ENCODE data around the gene LMO1.

DNA sequence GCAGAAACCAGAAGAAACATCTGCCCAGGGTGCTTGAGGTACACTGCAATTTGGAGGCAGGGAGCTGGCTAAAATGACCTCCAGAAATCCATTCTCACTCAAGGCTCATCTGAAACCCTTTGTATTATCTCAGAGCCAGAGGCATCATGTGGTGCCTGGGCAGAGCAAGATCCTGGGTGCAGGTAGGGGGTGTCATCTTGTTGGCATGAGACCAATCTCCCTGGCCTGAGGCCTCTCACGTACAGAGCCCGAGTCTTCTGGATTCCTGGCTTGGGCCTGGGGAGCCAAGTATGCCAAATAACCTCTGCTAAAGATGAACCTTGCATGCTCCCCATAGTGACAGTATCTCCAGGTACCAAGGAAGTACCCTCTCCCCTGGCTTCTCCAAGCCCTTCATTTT, 2.4 kb downstream of the LMO1 start:
- TF ChIP-seq, protein P1, sequence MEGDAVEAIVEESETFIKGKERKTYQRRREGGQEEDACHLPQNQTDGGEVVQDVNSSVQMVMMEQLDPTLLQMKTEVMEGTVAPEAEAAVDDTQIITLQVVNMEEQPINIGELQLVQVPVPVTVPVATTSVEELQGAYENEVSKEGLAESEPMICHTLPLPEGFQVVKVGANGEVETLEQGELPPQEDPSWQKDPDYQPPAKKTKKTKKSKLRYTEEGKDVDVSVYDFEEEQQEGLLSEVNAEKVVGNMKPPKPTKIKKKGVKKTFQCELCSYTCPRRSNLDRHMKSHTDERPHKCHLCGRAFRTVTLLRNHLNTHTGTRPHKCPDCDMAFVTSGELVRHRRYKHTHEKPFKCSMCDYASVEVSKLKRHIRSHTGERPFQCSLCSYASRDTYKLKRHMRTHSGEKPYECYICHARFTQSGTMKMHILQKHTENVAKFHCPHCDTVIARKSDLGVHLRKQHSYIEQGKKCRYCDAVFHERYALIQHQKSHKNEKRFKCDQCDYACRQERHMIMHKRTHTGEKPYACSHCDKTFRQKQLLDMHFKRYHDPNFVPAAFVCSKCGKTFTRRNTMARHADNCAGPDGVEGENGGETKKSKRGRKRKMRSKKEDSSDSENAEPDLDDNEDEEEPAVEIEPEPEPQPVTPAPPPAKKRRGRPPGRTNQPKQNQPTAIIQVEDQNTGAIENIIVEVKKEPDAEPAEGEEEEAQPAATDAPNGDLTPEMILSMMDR (IDR thresholded peaks at IDR 0.05): no peak
- TF ChIP-seq POLR2A (IDR thresholded peaks at IDR 0.05): no peak
